ENCODE results near the gene EFCAB12. TPM values are rescaled to one million over a fixed set of nuclear protein-coding genes. Genes with fewer than 3 reads are reported as not detected.

Gene EFCAB12
- total RNA-seq, 1 donor from 2014 or later = 0.14 TPM

DNA sequence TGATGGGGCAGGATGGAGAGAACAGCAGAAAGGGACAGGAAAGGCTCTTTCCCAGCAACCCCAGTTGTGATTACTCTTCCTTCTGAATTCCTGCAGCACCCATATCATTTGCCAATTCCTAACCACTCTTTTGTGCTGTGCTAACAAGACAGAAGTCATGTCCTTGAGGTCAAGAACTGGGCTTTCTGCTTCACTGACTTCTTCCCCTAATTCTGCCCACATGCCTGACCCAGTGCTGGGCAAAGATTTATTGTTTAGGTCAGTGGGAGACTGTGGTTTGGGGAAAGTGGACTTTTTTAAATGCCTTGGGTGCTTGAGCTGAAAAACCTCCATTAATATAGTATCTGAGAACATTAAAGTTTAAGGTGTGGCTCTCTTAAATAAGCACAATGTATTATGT is 4.2 kb upstream of the EFCAB12 start:
- H3K27me3 ChIP-seq (ENCODE audit: insufficient read depth, low read length) = no peaks in the 10 kb centered on the region
- H3K9me3 ChIP-seq (ENCODE audit: insufficient read depth, low read depth, low read length) = no peaks in the 10 kb centered on the region
- peaks cover 8% of the 10 kb centered on the region for H3K79me2 ChIP-seq (ENCODE audit: insufficient read depth, low read length)
- H3K27ac ChIP-seq (ENCODE audit: low read depth, low read length) = no peak overlapping the region
- no peak overlapping the region for H3K4me2 ChIP-seq (ENCODE audit: low read length)
- no peak overlapping the region for H2AFZ ChIP-seq (ENCODE audit: low read depth, low read length)
- FAIRE-seq (no peak), DNase-seq (ENCODE audit: low read depth) (no peak)
- no peak for TF ChIP-seq EZH2 (IDR thresholded peaks at IDR 0.05; ENCODE audit: insufficient read depth, low read length)
- TF ChIP-seq, protein P1, sequence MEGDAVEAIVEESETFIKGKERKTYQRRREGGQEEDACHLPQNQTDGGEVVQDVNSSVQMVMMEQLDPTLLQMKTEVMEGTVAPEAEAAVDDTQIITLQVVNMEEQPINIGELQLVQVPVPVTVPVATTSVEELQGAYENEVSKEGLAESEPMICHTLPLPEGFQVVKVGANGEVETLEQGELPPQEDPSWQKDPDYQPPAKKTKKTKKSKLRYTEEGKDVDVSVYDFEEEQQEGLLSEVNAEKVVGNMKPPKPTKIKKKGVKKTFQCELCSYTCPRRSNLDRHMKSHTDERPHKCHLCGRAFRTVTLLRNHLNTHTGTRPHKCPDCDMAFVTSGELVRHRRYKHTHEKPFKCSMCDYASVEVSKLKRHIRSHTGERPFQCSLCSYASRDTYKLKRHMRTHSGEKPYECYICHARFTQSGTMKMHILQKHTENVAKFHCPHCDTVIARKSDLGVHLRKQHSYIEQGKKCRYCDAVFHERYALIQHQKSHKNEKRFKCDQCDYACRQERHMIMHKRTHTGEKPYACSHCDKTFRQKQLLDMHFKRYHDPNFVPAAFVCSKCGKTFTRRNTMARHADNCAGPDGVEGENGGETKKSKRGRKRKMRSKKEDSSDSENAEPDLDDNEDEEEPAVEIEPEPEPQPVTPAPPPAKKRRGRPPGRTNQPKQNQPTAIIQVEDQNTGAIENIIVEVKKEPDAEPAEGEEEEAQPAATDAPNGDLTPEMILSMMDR (IDR thresholded peaks at IDR 0.05; ENCODE audit: insufficient read depth, low read depth, low read length) = no peak
- H3K4me1 ChIP-seq (ENCODE audit: insufficient read depth, low read length) = peaks cover 14% of the 10 kb centered on the region
- Mint-ChIP-seq H3K9me3 (ENCODE audit: unreplicated experiment) (no peaks in the 10 kb centered on the region), H3K27me3 (ENCODE audit: low read depth, unreplicated experiment) (peaks cover 2% of the 10 kb centered on the region), H3K4me1 (ENCODE audit: low read depth, unreplicated experiment) (peaks cover 4% of the 10 kb centered on the region), H3K27ac (ENCODE audit: unreplicated experiment) (no peak overlapping the region), H3K36me3 (ENCODE audit: low read depth, unreplicated experiment) (peaks cover 5% of the 10 kb centered on the region), H3K4me3 (ENCODE audit: unreplicated experiment) (no peak overlapping the region)
- H3K9ac ChIP-seq (ENCODE audit: low read length) = no peak overlapping the region
- no peak overlapping the region for H3K4me3 ChIP-seq (ENCODE audit: insufficient read depth, low read depth, low read length)
- H4K20me1 ChIP-seq (ENCODE audit: insufficient read depth, low read length) = peaks cover 4% of the 10 kb centered on the region
- H3K36me3 ChIP-seq (ENCODE audit: insufficient read depth, low read length) = peaks cover 44% of the 10 kb centered on the region

GRCh38 chr3:129432036-129432435 is 3.6 kb upstream of the EFCAB12 start:
- H3K9me3 ChIP-seq (ENCODE audit: insufficient read depth, low read depth, low read length) = no peaks in the 10 kb centered on the region
- FAIRE-seq (no peak), DNase-seq (ENCODE audit: low read depth) (no peak)
- no peaks in the 10 kb centered on the region for H3K27me3 ChIP-seq (ENCODE audit: insufficient read depth, low read length)
- H3K36me3 ChIP-seq (ENCODE audit: insufficient read depth, low read length) = peaks cover 38% of the 10 kb centered on the region
- peaks cover 14% of the 10 kb centered on the region for H3K4me1 ChIP-seq (ENCODE audit: insufficient read depth, low read length)
- no peak overlapping the region for H3K4me2 ChIP-seq (ENCODE audit: low read length)
- Mint-ChIP-seq H3K4me3 (ENCODE audit: unreplicated experiment) (no peak overlapping the region), H3K27me3 (ENCODE audit: low read depth, unreplicated experiment) (peaks cover 2% of the 10 kb centered on the region), H3K36me3 (ENCODE audit: low read depth, unreplicated experiment) (peaks cover 5% of the 10 kb centered on the region), H3K4me1 (ENCODE audit: low read depth, unreplicated experiment) (peaks cover 4% of the 10 kb centered on the region), H3K27ac (ENCODE audit: unreplicated experiment) (no peak overlapping the region), H3K9me3 (ENCODE audit: unreplicated experiment) (no peaks in the 10 kb centered on the region)
- TF ChIP-seq EZH2 (IDR thresholded peaks at IDR 0.05; ENCODE audit: insufficient read depth, low read length) = no peak
- TF ChIP-seq, protein P1 (IDR thresholded peaks at IDR 0.05; ENCODE audit: insufficient read depth, low read depth, low read length) = no peak
- H3K79me2 ChIP-seq (ENCODE audit: insufficient read depth, low read length) = peaks cover 4% of the 10 kb centered on the region
- H3K9ac ChIP-seq (ENCODE audit: low read length) = no peak overlapping the region
- no peak overlapping the region for H3K27ac ChIP-seq (ENCODE audit: low read depth, low read length)
- no peak overlapping the region for H2AFZ ChIP-seq (ENCODE audit: low read depth, low read length)
- no peak overlapping the region for H3K4me3 ChIP-seq (ENCODE audit: insufficient read depth, low read depth, low read length)
- peaks cover 4% of the 10 kb centered on the region for H4K20me1 ChIP-seq (ENCODE audit: insufficient read depth, low read length)

DNA sequence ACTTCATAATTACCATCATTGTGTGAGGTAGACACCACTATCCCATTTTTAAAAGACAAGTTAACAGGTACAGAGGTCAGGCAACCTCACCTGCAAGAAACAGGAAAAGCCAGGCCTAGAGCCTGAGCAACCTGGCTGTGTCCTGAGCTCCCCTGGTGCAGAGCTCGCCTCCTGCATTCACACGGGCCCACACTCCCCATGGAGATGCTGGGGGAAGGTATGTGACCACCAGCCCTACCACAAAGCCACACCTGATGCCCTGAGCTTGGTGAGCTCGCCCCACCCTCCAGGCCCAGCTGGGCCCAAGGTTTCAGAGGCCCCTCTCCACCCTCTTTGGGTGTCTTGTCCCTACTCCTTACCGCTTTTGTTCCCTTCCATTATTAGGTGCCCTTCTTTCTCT is 1.2 kb upstream of the EFCAB12 start:
- Mint-ChIP-seq H3K4me3 (ENCODE audit: unreplicated experiment) (no peak overlapping the region), H3K27ac (ENCODE audit: unreplicated experiment) (no peak overlapping the region), H3K9me3 (ENCODE audit: unreplicated experiment) (no peaks in the 10 kb centered on the region), H3K27me3 (ENCODE audit: low read depth, unreplicated experiment) (peaks cover 2% of the 10 kb centered on the region), H3K36me3 (ENCODE audit: low read depth, unreplicated experiment) (peaks cover 4% of the 10 kb centered on the region), H3K4me1 (ENCODE audit: low read depth, unreplicated experiment) (peaks cover 6% of the 10 kb centered on the region)
- TF ChIP-seq, protein P1 (IDR thresholded peaks at IDR 0.05; ENCODE audit: insufficient read depth, low read depth, low read length) = no peak
- TF ChIP-seq EZH2 (IDR thresholded peaks at IDR 0.05; ENCODE audit: insufficient read depth, low read length) = no peak
- H3K9ac ChIP-seq (ENCODE audit: low read length) = no peak overlapping the region
- DNase-seq (ENCODE audit: low read depth) = no peak
- FAIRE-seq = no peak
- peaks cover 6% of the 10 kb centered on the region for H3K27me3 ChIP-seq (ENCODE audit: insufficient read depth, low read length)
- no peaks in the 10 kb centered on the region for H3K9me3 ChIP-seq (ENCODE audit: insufficient read depth, low read depth, low read length)
- no peak overlapping the region for H3K4me3 ChIP-seq (ENCODE audit: insufficient read depth, low read depth, low read length)
- no peak overlapping the region for H3K4me2 ChIP-seq (ENCODE audit: low read length)
- peaks cover 14% of the 10 kb centered on the region for H3K4me1 ChIP-seq (ENCODE audit: insufficient read depth, low read length)
- no peak overlapping the region for H3K27ac ChIP-seq (ENCODE audit: low read depth, low read length)
- H4K20me1 ChIP-seq (ENCODE audit: insufficient read depth, low read length) = no peaks in the 10 kb centered on the region
- no peaks in the 10 kb centered on the region for H3K79me2 ChIP-seq (ENCODE audit: insufficient read depth, low read length)
- H3K36me3 ChIP-seq (ENCODE audit: insufficient read depth, low read length) = peaks cover 25% of the 10 kb centered on the region
- no peak overlapping the region for H2AFZ ChIP-seq (ENCODE audit: low read depth, low read length)

All from astrocyte (in vitro differentiated cells and primary cell).